ENCODE measurements around the gene STEAP3. TPM values are rescaled to one million over a fixed set of nuclear protein-coding genes. Genes with fewer than 3 reads are reported as not detected.

The STEAP3 gene
- total RNA-seq, 4 donors from 2014 or later: 18.3 to 21.7 (median 20.6) TPM

DNA sequence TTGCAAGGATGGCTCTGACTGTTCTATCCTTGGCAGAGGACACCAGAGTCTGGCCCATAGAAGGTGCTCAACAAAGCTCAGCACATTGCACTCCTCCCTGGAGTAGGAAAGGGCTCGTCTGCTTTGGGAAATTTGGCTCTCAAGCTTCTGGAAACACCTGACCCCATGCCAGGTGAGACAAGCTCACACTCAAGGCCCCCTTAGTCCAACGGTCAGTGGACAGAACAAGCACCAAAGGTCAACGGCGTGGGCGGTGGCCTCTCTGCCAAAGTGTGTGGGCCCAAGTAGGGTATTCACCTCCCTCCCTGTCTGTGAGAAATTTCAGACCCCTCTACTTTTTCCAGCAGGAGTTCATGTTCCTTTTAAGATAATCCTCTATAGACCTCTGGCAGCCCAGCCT lies 2.0 kb upstream of the STEAP3 start:
- no peak for DNase-seq (ENCODE audit: low spot score in 2 of 2)
- Histone ChIP-seq H3K27me3 (no peaks in the 10 kb centered on the region), H3K9me3 (no peaks in the 10 kb centered on the region), H3K4me1 (peaks cover 41% of the 10 kb centered on the region), H3K4me3 (no peak overlapping the region), H3K27ac (no peak overlapping the region), H3K36me3 (no peaks in the 10 kb centered on the region)
- TF ChIP-seq POLR2AphosphoS5 (IDR thresholded peaks at IDR 0.05) (no peak), POLR2A (IDR thresholded peaks at IDR 0.05) (no peak), EP300 (IDR thresholded peaks at IDR 0.05) (no peak)
- TF ChIP-seq, protein P1, sequence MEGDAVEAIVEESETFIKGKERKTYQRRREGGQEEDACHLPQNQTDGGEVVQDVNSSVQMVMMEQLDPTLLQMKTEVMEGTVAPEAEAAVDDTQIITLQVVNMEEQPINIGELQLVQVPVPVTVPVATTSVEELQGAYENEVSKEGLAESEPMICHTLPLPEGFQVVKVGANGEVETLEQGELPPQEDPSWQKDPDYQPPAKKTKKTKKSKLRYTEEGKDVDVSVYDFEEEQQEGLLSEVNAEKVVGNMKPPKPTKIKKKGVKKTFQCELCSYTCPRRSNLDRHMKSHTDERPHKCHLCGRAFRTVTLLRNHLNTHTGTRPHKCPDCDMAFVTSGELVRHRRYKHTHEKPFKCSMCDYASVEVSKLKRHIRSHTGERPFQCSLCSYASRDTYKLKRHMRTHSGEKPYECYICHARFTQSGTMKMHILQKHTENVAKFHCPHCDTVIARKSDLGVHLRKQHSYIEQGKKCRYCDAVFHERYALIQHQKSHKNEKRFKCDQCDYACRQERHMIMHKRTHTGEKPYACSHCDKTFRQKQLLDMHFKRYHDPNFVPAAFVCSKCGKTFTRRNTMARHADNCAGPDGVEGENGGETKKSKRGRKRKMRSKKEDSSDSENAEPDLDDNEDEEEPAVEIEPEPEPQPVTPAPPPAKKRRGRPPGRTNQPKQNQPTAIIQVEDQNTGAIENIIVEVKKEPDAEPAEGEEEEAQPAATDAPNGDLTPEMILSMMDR (IDR thresholded peaks at IDR 0.05): no peak
- 68% methylated on average over 5 of the region's 5 CpGs for WGBS

DNA sequence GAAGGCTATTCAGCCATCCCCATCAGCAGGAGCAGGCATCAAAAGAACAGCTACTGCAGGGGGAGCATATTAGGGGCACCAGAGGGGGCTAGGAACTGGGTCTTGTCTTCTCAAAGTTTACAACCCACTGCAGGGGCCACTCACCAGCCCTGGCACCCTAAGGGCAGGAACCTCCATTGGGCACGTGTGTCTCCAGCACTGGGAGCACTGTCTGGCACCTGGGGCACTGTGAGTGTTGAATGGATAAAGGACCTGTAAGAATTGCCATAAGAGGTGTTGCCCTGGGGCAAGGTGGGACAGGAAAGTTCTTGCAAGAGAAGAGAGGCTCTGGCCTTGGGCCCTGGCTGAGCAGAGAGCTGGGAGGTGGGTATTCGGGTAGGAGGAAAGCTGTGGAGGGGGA lies 1.4 kb upstream of the STEAP3 start:
- no peak for DNase-seq (ENCODE audit: low spot score in 2 of 2)
- Histone ChIP-seq H3K27ac (no peak overlapping the region), H3K36me3 (no peaks in the 10 kb centered on the region), H3K4me1 (peaks cover 36% of the 10 kb centered on the region), H3K4me3 (no peak overlapping the region), H3K27me3 (no peaks in the 10 kb centered on the region), H3K9me3 (no peaks in the 10 kb centered on the region)
- 66% methylated on average over 2 of the region's 2 CpGs for WGBS
- TF ChIP-seq POLR2AphosphoS5 (IDR thresholded peaks at IDR 0.05) (no peak), POLR2A (IDR thresholded peaks at IDR 0.05) (no peak), EP300 (IDR thresholded peaks at IDR 0.05) (no peak)
- TF ChIP-seq, protein P1 (IDR thresholded peaks at IDR 0.05): no peak

DNA sequence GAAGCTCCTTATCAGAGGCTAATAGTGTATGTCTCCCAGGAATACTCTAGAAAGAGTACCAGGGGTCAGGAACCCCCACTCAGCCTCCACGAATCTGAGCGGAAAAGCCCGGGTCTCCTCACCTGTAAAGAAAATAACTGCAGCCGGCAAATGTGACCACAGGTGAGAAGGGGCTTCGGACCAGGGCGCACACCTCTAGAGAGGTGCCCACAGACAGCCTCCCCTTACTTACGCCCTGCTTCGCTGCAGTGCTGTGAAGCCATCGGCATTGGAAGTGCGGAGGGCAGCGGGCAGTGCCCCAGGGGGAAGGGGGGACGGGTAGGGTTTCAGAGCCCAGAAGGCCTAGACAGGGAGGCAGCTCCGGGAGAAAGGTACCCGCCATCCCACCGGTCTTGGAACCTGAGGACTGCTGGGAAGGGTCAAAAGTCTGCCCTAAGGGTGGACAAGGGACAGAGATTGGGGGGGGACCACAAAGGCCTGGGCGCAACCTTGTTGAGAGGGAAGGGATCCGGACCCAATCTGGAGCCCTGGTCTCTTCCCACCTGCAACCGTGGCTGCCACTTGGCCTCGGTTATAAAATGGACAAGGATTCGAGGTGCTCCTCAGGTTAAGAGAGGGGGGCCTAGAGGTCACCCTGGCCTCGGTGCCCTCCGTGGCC lies 642 bp upstream of the STEAP3 start:
- Histone ChIP-seq H3K36me3 (no peaks in the 10 kb centered on the region), H3K27ac (no peak overlapping the region), H3K9me3 (no peaks in the 10 kb centered on the region), H3K4me3 (peak overlapping the region; percentile 88), H3K27me3 (no peaks in the 10 kb centered on the region), H3K4me1 (peaks cover 29% of the 10 kb centered on the region)
- 89% methylated on average over 16 of the region's 22 CpGs for WGBS
- DNase-seq (ENCODE audit: low spot score in 2 of 2): no peak
- TF ChIP-seq POLR2A (IDR thresholded peaks at IDR 0.05) (no peak), EP300 (IDR thresholded peaks at IDR 0.05) (no peak), POLR2AphosphoS5 (IDR thresholded peaks at IDR 0.05) (no peak)
- TF ChIP-seq, protein P1 (IDR thresholded peaks at IDR 0.05): no peak

DNA sequence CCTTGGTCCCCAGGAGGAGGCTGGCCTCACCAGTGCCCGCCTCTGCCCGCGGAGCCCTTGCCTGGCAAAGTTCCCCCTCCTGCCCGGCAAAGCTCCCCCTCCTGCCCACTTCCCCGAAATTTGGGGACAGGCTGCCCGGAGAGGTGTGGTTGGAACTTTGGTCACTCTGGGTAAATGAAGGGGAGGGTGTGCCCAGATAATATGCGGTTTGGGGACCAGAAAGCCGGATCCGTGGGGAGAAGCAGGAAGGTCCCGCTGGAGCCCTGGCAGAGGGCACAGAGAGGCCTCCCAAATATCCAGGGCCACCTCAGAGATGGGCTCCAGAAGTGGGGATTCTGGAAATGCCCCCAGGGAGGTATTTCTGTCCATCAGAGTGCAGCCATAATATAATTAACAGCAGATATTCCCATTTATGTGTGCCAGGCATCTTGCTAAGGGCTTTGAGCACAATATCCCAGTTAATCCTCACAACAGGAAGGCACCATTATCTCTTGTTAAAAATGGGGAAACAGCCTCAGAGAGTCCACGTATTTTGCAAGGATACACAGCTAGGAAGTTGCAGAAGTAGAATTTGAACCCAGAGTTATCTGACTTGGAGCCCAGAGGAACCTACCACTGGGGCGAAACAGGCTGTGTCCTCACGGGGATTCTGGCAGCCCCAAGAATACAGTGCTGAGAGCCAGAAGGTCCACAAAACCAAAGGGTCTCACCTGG lies 914 bp downstream of the STEAP3 start:
- 28% methylated on average over 13 of the region's 13 CpGs for WGBS
- Histone ChIP-seq H3K9me3 (no peaks in the 10 kb centered on the region), H3K27ac (no peak overlapping the region), H3K36me3 (no peaks in the 10 kb centered on the region), H3K27me3 (no peaks in the 10 kb centered on the region), H3K4me3 (peak overlapping the region; percentile 88), H3K4me1 (peaks cover 20% of the 10 kb centered on the region)
- no peak for DNase-seq (ENCODE audit: low spot score in 2 of 2)
- TF ChIP-seq, protein P1 (IDR thresholded peaks at IDR 0.05): no peak
- no peak for TF ChIP-seq POLR2AphosphoS5 (IDR thresholded peaks at IDR 0.05)
- no peak for TF ChIP-seq POLR2A (IDR thresholded peaks at IDR 0.05)
- TF ChIP-seq EP300 (IDR thresholded peaks at IDR 0.05): no peak

DNA sequence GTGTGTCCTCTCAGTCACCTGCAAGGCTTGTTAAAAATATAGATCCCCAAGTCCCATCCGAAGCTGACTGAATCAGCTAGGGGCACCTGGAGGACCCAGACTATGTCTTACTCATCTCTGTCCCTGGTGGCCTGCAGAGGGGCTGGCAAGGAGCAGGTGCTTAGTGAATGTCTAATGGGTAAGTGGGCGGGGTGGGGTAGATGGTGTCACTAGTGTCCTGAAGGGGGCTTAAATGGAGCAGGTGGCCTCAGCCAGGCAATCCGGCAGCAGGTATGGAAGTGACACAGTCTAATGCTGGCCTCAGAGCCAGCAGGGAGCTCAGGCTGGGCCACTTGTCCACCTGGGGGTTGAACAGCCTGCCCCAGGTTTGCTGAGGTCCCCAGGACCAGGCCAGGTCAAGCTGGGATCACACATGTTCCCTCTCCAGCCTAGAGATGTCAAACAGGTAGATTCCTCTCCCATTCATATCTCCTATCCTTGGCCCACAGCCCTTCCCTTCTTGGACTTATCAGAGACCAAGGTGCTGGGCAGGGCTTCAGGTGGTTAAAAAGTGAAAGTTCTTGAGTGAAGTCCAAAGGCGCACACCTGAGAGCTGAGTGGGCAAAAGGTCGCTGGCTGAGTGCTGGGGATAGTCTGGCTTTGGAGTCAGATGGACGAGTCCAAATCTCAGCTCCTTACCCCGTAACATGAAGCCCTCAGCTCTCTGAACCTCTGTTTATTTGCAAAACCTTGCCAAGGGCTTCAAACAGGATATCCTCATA lies 1.7 kb downstream of the STEAP3 start:
- Histone ChIP-seq H3K4me1 (peaks cover 23% of the 10 kb centered on the region), H3K27me3 (no peaks in the 10 kb centered on the region), H3K9me3 (no peaks in the 10 kb centered on the region), H3K27ac (no peak overlapping the region), H3K36me3 (no peaks in the 10 kb centered on the region), H3K4me3 (no peak overlapping the region)
- WGBS: 95% methylated on average over 6 of the region's 7 CpGs
- DNase-seq (ENCODE audit: low spot score in 2 of 2): no peak
- TF ChIP-seq POLR2AphosphoS5 (IDR thresholded peaks at IDR 0.05) (no peak), POLR2A (IDR thresholded peaks at IDR 0.05) (no peak), EP300 (IDR thresholded peaks at IDR 0.05) (no peak)
- TF ChIP-seq, protein P1 (IDR thresholded peaks at IDR 0.05): no peak

All from suprapubic skin (tissue), 4 donors.